GM06990 (cell line): ENCODE data around the gene ORMDL2.
"Not testable (repeated sequence)": the region's sequence is repeated elsewhere in the genome, so short reads cannot be mapped to it uniquely, and the experiment has no call there.

Experiments used
- DNase-seq: peaks from one replicate; pipeline ENCODE4 v3.0.0-alpha.2; 2011; ENCODE audit not compliant: insufficient read length; ENCODE audit errors: extremely low read depth
- H3K27me3 ChIP-seq: replicated peaks from 2 replicates; pipeline ENCODE4 v1.6.0; 2011; ENCODE audit warnings: low read length; ENCODE audit not compliant: control insufficient read depth, insufficient read depth
- H3K36me3 ChIP-seq: 2 replicates; pipeline ENCODE4 v1.5.1; 2011; ENCODE audit warnings: low read length; ENCODE audit not compliant: control insufficient read depth, insufficient read depth
- H3K4me3 ChIP-seq: replicated peaks from 2 replicates; pipeline ENCODE4 v1.5.1; 2011; ENCODE audit warnings: low read depth, mild to moderate bottlenecking, control low read depth, low read length
- CTCF ChIP-seq: IDR thresholded peaks from 2 replicates; pipeline ENCODE4 v1.5.1; 2011; ENCODE audit warnings: low read length, control low read depth, mild to moderate bottlenecking, inconsistent platforms; ENCODE audit not compliant: insufficient read depth, poor library complexity, severe bottlenecking

The ORMDL2 gene

GRCh38 chr12:55850401-55850800 lies 32.6 kb downstream of the ORMDL2 start:
- Histone ChIP-seq H3K4me3 (no peak overlapping the region), H3K27me3 (no peaks in the 10 kb centered on the region; the same call in 1 of the 2 replicates), H3K36me3 (no peaks in the 10 kb centered on the region)
- no peak for TF ChIP-seq CTCF
- DNase-seq, result no peak

DNA sequence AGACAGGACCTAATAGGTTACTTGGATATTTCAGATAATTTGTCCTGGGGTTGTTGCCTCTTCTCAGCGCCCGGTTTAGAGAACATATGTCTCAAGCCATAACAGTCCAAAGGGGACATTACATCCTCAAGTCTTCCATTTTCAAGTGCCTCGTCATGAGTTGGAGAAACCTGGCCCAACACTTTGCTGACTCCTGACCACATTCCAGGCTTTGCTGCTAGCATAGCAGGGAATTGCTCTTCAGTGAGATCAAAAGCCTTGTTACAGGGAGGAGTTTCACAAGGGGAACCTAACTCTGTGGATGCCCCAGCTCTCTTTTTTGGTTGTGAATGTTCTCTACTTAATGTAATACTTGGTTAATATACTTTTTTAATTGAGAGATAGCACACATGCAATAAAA lies 33.1 kb downstream of the ORMDL2 start:
- H3K4me3 ChIP-seq, result no peak overlapping the region
- H3K27me3 ChIP-seq, result no peaks in the 10 kb centered on the region; the same call in 1 of the 2 replicates
- no peak for TF ChIP-seq CTCF
- no peak for DNase-seq
- H3K36me3 ChIP-seq, result no peaks in the 10 kb centered on the region

DNA sequence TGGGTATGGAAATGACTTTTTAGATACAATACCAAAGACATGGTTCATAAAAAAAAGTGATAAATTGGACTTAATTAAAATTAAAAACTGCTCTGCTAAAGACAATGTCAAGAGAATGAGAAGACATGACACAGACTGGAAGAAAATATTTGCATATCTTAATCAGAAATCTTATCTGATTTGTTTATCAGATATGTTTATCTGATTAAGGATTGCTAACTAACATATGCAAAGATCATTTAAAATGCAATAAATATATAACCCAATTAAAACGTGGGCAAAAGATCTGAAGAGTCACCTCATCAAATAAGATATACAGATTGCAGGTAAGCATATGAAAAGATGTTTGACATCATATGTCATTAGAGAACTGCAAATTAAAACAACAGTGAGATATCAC lies 34.9 kb downstream of the ORMDL2 start:
- no peak for TF ChIP-seq CTCF
- Histone ChIP-seq H3K4me3 (no peak overlapping the region), H3K36me3 (no peaks in the 10 kb centered on the region), H3K27me3 (no peaks in the 10 kb centered on the region; the same call in 1 of the 2 replicates)
- no peak for DNase-seq

DNA sequence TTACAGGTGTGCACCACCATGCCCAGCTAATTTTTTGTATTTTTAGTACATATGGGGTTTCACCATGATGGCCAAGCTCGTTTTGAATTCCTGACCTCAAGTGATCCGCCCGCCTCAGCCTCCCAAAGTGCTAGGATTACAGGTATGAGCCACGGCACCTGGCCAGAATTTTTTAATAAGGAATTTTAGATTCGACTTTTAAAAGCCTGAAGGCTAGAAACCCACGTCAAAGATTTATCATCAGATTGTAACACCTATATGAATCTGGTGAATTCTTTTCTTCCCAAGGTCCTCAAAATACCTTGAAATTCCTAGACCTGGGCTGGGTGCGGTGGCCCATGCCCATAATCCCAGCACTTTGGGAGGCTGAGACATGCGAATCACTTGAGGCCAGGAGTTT lies 43.6 kb downstream of the ORMDL2 start:
- H3K36me3 ChIP-seq, result no peaks in the 10 kb centered on the region
- no peaks in the 10 kb centered on the region for H3K27me3 ChIP-seq
- no peak for DNase-seq
- H3K4me3 ChIP-seq, result no peak overlapping the region
- TF ChIP-seq CTCF, result no peak

- no peak for DNase-seq
- Histone ChIP-seq H3K36me3 (no peaks in the 10 kb centered on the region), H3K27me3 (no peaks in the 10 kb centered on the region), H3K4me3 (no peak overlapping the region)
- no peak for TF ChIP-seq CTCF
Observed at GRCh38 chr12:55861871-55862270, 44.0 kb downstream of the ORMDL2 start.

DNA sequence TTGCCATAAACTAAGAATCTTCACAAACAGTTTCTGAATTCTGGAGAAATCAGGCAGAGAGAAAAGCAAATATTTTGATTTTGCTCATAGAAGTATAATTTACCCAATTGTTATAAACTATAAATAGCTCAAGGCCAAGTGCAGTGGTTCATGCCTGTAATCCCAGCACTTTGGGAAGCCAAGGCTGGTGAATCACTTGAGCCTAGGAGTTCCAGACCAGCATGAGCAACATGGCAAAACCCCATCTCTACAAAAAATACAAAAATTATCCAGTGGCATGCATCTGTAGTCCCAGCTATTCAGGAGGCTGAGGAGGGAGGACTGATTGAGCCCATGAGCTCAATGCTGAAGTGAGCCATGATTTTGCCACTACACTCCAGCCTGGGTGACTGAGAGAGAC lies 44.4 kb downstream of the ORMDL2 start:
- no peaks in the 10 kb centered on the region for H3K27me3 ChIP-seq
- DNase-seq, result no peak
- no peak for TF ChIP-seq CTCF
- no peak overlapping the region for H3K4me3 ChIP-seq
- no peaks in the 10 kb centered on the region for H3K36me3 ChIP-seq

DNA sequence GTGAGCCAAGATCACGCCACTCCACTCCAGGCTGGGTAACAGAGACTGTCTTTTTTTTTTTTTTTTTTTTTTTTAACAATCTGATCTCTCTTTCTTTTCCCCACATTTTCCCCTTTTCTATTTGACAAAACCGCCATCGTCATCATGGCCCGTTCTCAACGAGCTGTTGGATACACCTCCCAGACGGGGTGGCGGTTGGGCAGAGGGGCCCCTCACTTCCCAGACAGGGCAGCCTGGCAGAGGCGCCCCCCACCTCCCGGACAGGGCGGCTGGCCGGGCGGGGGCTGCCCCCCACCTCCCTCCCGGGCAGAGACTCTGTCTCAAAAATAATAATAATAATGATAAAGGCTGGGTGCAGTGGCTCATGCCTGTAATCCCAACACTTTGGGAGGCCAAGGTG lies 45.1 kb downstream of the ORMDL2 start:
- H3K36me3 ChIP-seq, H3K27me3 ChIP-seq, DNase-seq, H3K4me3 ChIP-seq: not testable (repeated sequence)
